HCT116 (cell line): ENCODE data around the gene CNN1. TPM values are rescaled to one million over a fixed set of nuclear protein-coding genes. Genes with fewer than 3 reads are reported as not detected.

Experiments used
- ATAC-seq: fragments of 200-7000 bp; cut with Tn5 transposase; 2 replicates; pipeline ENCODE4 v1.9.1; 2020; ENCODE audit warnings: mild to moderate bottlenecking, moderate library complexity
- BruUV-seq: library from RNA; stranded (reverse); fragments of 400-500 nt; replicated peaks from 2 replicates; lab custom pipeline; 2021; lab: Mats Ljungman, UMichigan
- CTCF ChIA-PET: fragments of 300-600 bp; sonication (Branson Sonifier 250); formaldehyde crosslinking; loops from one replicate; lab custom pipeline; 2021; ENCODE audit warnings: antibody characterized with exemption; lab: Charles Lee
- POLR2A ChIA-PET: fragments of 300-600, 350-600 bp; sonication (Branson Sonifier 250); formaldehyde crosslinking; loops from one replicate; lab custom pipeline; 2021; ENCODE audit warnings: antibody characterized with exemption; lab: Charles Lee
- RAD21 ChIA-PET, 2 experiments: fragments of 300-600 bp; sonication (Branson Sonifier 250); formaldehyde crosslinking; loops; one replicate each; lab custom pipeline; 2023; ENCODE audit warnings: low total read pairs in 2 of 2; ENCODE audit not compliant: uncharacterized antibody in 2 of 2, unreplicated experiment in 2 of 2, low non-redundant PET in 1 of 2; lab: Charles Lee
- DNase-seq: peaks from one replicate; pipeline ENCODE4 v3.0.0-alpha.2; 2010; ENCODE audit warnings: low read depth, low spot score
- H2AFZ ChIP-seq: fragments of 200-600 bp; shearing (Covaris generic), sonication (generic); 2 replicates; pipeline ENCODE4 v1.6.1; 2017; ENCODE audit warnings: low read depth, mixed run types, mixed read lengths, antibody characterized with exemption, low read length; ENCODE audit not compliant: poor library complexity, severe bottlenecking
- H3K27ac ChIP-seq: 2 replicates; pipeline ENCODE4 v1.5.1; 2012; ENCODE audit warnings: low read depth, low read length
- H3K27me3 ChIP-seq: fragments of 200-600 bp; sonication (generic); 2 replicates; pipeline ENCODE4 v1.6.1; 2016; ENCODE audit warnings: mixed run types, low read length, mixed read lengths; ENCODE audit not compliant: insufficient read depth
- H3K36me3 ChIP-seq, 2 experiments: fragments of 200-500 bp in 1 of 2; fragments of 200-600 bp in 1 of 2; sonication (Bioruptor generic) in 1 of 2; sonication (generic) in 1 of 2; 2 replicates each; pipeline versions ENCODE4 v1.5.1 to v1.6.1; 2014 to 2016; ENCODE audit warnings: low read length in 2 of 2, inconsistent platforms in 1 of 2, mixed read lengths in 1 of 2, mixed run types in 1 of 2; ENCODE audit not compliant: insufficient read depth in 2 of 2, control insufficient read depth in 1 of 2
- H3K4me1 ChIP-seq, 2 experiments: fragments of 200-600 bp in 1 of 2; sonication (generic) in 1 of 2; 2 replicates each; pipeline versions ENCODE4 v1.5.1 to v1.6.1; 2012 to 2017; ENCODE audit warnings: low read length in 2 of 2, inconsistent platforms in 1 of 2, mild to moderate bottlenecking in 1 of 2, mixed read lengths in 1 of 2, mixed run types in 1 of 2, moderate library complexity in 1 of 2; ENCODE audit not compliant: insufficient read depth in 2 of 2, control insufficient read depth in 1 of 2
- H3K4me2 ChIP-seq: fragments of 200-600 bp; sonication (generic); 2 replicates; pipeline ENCODE4 v1.6.1; 2017; ENCODE audit warnings: mixed run types, low read length, mixed read lengths
- H3K4me3 ChIP-seq, 2 experiments: fragments of 200-600 bp in 1 of 2; sonication (generic) in 1 of 2; replicated peaks in 1 of 2; 2 replicates each; pipeline ENCODE4 v1.5.1; 2011 to 2016; ENCODE audit warnings: low read length in 2 of 2, control low read depth in 1 of 2, low read depth in 1 of 2, mild to moderate bottlenecking in 1 of 2, mixed read lengths in 1 of 2, mixed run types in 1 of 2
- H3K79me2 ChIP-seq: fragments of 200-600 bp; sonication (generic); 2 replicates; pipeline ENCODE4 v1.6.1; 2017; ENCODE audit warnings: mild to moderate bottlenecking, mixed run types, low read length, moderate library complexity, mixed read lengths; ENCODE audit not compliant: insufficient read depth
- H3K9ac ChIP-seq: fragments of 200-600 bp; sonication (generic); 2 replicates; pipeline ENCODE4 v1.6.1; 2016; ENCODE audit warnings: low read length, mixed read lengths
- H3K9me2 ChIP-seq: fragments of 200-600 bp; sonication (generic), shearing (Covaris generic); 2 replicates; pipeline ENCODE4 v1.6.1; 2017; ENCODE audit warnings: mixed run types, mild to moderate bottlenecking, moderate library complexity; ENCODE audit not compliant: insufficient read depth
- H3K9me3 ChIP-seq, 2 experiments: fragments of 200-500 bp in 1 of 2; fragments of 200-600 bp in 1 of 2; sonication (Bioruptor generic) in 1 of 2; sonication (generic) in 1 of 2; 2 replicates each; pipeline ENCODE4 v1.6.1; 2014 to 2017; ENCODE audit warnings: low read length in 2 of 2, mixed read lengths in 2 of 2, inconsistent platforms in 1 of 2, low read depth in 1 of 2, mild to moderate bottlenecking in 1 of 2, mixed run types in 1 of 2, moderate library complexity in 1 of 2; ENCODE audit not compliant: control insufficient read depth in 1 of 2, insufficient read depth in 1 of 2
- H4K20me1 ChIP-seq: fragments of 200-600 bp; sonication (generic), shearing (Covaris generic); 2 replicates; pipeline ENCODE4 v1.6.1; 2017; ENCODE audit warnings: mixed run types, mild to moderate bottlenecking, moderate library complexity; ENCODE audit not compliant: insufficient read depth
- CBX3 ChIP-seq: IDR thresholded peaks from 2 replicates; pipeline ENCODE4 v1.6.1; 2012; ENCODE audit warnings: low read depth
- CEBPB ChIP-seq: IDR thresholded peaks from 2 replicates; pipeline ENCODE4 v1.6.1; 2012; ENCODE audit warnings: low read depth
- CTCF ChIP-seq, 3 experiments: fragments of 200-600 bp in 1 of 3; sonication (generic) in 1 of 3; IDR thresholded peaks in 2 of 3; conservative IDR thresholded peaks in 1 of 3; 2 replicates each; pipeline ENCODE4 v1.5.1; 2012 to 2017; ENCODE audit warnings: low read depth in 2 of 3, low read length in 2 of 3, antibody characterized with exemption in 1 of 3, borderline replicate concordance in 1 of 3, control low read depth in 1 of 3, mild to moderate bottlenecking in 1 of 3, mixed read lengths in 1 of 3, mixed run types in 1 of 3, moderate library complexity in 1 of 3; ENCODE audit not compliant: insufficient read depth in 1 of 3
- EGR1 ChIP-seq: IDR thresholded peaks from 2 replicates; pipeline ENCODE4 v1.6.1; 2012; ENCODE audit warnings: low read depth
- RAD21 ChIP-seq: IDR thresholded peaks from 2 replicates; pipeline ENCODE4 v1.6.1; 2012; ENCODE audit warnings: low read depth, mild to moderate bottlenecking
- SIN3A ChIP-seq: IDR thresholded peaks from 2 replicates; pipeline ENCODE4 v1.6.1; 2012; ENCODE audit warnings: low read depth
- TCF7L2 ChIP-seq: IDR thresholded peaks from 2 replicates; pipeline ENCODE4 v1.7.0; 2011; ENCODE audit warnings: borderline replicate concordance, inconsistent platforms; ENCODE audit not compliant: insufficient read depth, insufficient read length; ENCODE audit errors: extremely low read depth
- YY1 ChIP-seq: IDR thresholded peaks from 2 replicates; pipeline ENCODE4 v1.6.1; 2011; ENCODE audit warnings: low read length, low read depth, moderate library complexity, mild to moderate bottlenecking; ENCODE audit not compliant: insufficient replicate concordance; ENCODE audit errors: extremely low read depth
- ZFX ChIP-seq: fragments of 450-650 bp; IDR thresholded peaks from 2 replicates; pipeline ENCODE4 v1.6.1; 2017
- intact Hi-C: fragments of 100-400 bp; cut with micrococcal nuclease; formaldehyde crosslinking; loops from 2 replicates; pipeline ENCODE4 v1.10.0; 2022
- total RNA-seq: library from RNA; stranded (reverse); gene quantifications from one replicate; pipeline ENCODE4 v1.2.1, GENCODE V29; 2021; ENCODE audit not compliant: unreplicated experiment

The CNN1 gene
- total RNA-seq, 1 experiment from 2014 or later: 0.64 TPM

- Histone ChIP-seq H3K36me3 (no peaks in the 10 kb centered on the region; a peak in 1 of 4 replicates), H3K4me1 (peaks cover 0 to 13% of the 10 kb centered on the region in 2 experiments; a peak in 2 of 4 replicates), H3K9me3 (no peaks in the 10 kb centered on the region), H3K79me2 (peaks cover 6% of the 10 kb centered on the region; the same call in 1 of the 2 replicates), H3K9me2 (no peaks in the 10 kb centered on the region), H2AFZ (no peak overlapping the region), H4K20me1 (no peaks in the 10 kb centered on the region), H3K27me3 (no peaks in the 10 kb centered on the region), H3K27ac (no peak overlapping the region), H3K9ac (no peak overlapping the region), H3K4me2 (no peak overlapping the region), H3K4me3 (no peak overlapping the region)
- BruUV-seq: no TSS peak
- no peak for TF ChIP-seq TCF7L2
- TF ChIP-seq SIN3A: no peak
- no peak for TF ChIP-seq YY1
- no peak for TF ChIP-seq RAD21
- no peak for TF ChIP-seq EGR1
- RAD21 ChIA-PET: no interaction called here
- ATAC-seq (no peak), DNase-seq (no peak)
- intact Hi-C loops: no loop called here
- POLR2A ChIA-PET: no interaction called here
- CTCF ChIA-PET: no interaction called here
These were observed 31.1 kb upstream of the CNN1 start for GRCh38 chr19:11507370-11508078.

- ChIA-PET CTCF (no interaction called here), POLR2A (no interaction called here), RAD21 (no interaction called here)
- Histone ChIP-seq H3K4me2 (no peak overlapping the region), H4K20me1 (no peaks in the 10 kb centered on the region), H3K9me2 (no peaks in the 10 kb centered on the region), H2AFZ (no peak overlapping the region), H3K9me3 (no peaks in the 10 kb centered on the region), H3K4me1 (peaks cover 0 to 6% of the 10 kb centered on the region in 2 experiments; a peak in 2 of 4 replicates), H3K79me2 (no peaks in the 10 kb centered on the region), H3K36me3 (no peaks in the 10 kb centered on the region; a peak in 2 of 4 replicates), H3K9ac (no peak overlapping the region), H3K27me3 (no peaks in the 10 kb centered on the region), H3K4me3 (no peak overlapping the region), H3K27ac (no peak overlapping the region)
- intact Hi-C loops: no loop called here
- BruUV-seq: no TSS peak
- DNase-seq (no peak), ATAC-seq (no peak)
- TF ChIP-seq EGR1: no peak
- no peak for TF ChIP-seq CBX3
- no peak for TF ChIP-seq CEBPB
- TF ChIP-seq CTCF (IDR thresholded peaks at IDR 0.05 in 2 of 3, conservative IDR thresholded peaks at IDR 0.05 in 1 of 3; ENCODE audit: borderline replicate concordance in 1 of 3, insufficient read depth in 1 of 3, low read depth in 2 of 3, low read length in 2 of 3): no peak
- TF ChIP-seq ZFX: no peak
- no peak for TF ChIP-seq TCF7L2
- TF ChIP-seq YY1: no peak
These were observed 28.2 kb upstream of the CNN1 start for GRCh38 chr19:11510444-11510843.
